ENCODE data around the gene HERC2.

HERC2 gene

GRCh38 chr15:28068930-28069329 is 253.0 kb downstream of the HERC2 start:
- no peak for DNase-seq (ENCODE audit: low spot score)

- no peak for DNase-seq (ENCODE audit: low spot score)
Measured at GRCh38 chr15:28066231-28066630, 255.7 kb downstream of the HERC2 start.

Small RNAs within 50 kb of the gene (small RNA-seq; reads per million reads assigned to genes)
- 0 reads per million in 2 experiments for gene AC091304.5
